Body of pancreas (tissue), 4 donors: Measurements from ENCODE around the gene SPATA25. TPM values are rescaled to one million over a fixed set of nuclear protein-coding genes. Genes with fewer than 3 reads are reported as not detected.
"Not testable (repeated sequence)": the region's sequence is repeated elsewhere in the genome, so short reads cannot be mapped to it uniquely, and the experiment has no call there.

Experiments
- ATAC-seq: fragments of 150-250 bp; one replicate; pipeline ENCODE4 v1.9.1; 2016
- DNase-seq, 4 donors: peaks; one replicate each; pipeline ENCODE4 v3.0.0-alpha.2; 2019
- H3K27ac ChIP-seq, 4 donors: fragments of 200-600 bp; sonication (generic); 1 replicate in 3 of 4; 2 replicates in 1 of 4; pipeline versions ENCODE4 v1.5.1 to v1.6.1; 2016 to 2019; ENCODE audit warnings: mild to moderate bottlenecking in 1 of 4, mixed read lengths in 1 of 4, moderate library complexity in 1 of 4
- H3K27me3 ChIP-seq, 2 donors: fragments of 200-600 bp; sonication (generic); one replicate each; pipeline ENCODE4 v1.6.0; 2016; ENCODE audit warnings: mild to moderate bottlenecking in 1 of 2
- H3K36me3 ChIP-seq, 2 donors: fragments of 200-600 bp; sonication (generic); replicated peaks in 1 of 2; 2 replicates each; pipeline ENCODE4 v1.5.1; 2016; ENCODE audit warnings: low read depth in 2 of 2; ENCODE audit not compliant: insufficient read depth in 1 of 2
- H3K4me1 ChIP-seq: fragments of 200-600 bp; sonication (generic); one replicate; pipeline ENCODE4 v1.6.0; 2016
- H3K4me3 ChIP-seq, 2 donors: fragments of 200-600 bp; sonication (generic); 1 replicate in 1 of 2; 2 replicates in 1 of 2; pipeline ENCODE4 v1.5.1; 2016 to 2019
- H3K9me3 ChIP-seq, 3 donors: fragments of 200-600 bp; sonication (generic); 1 replicate in 2 of 3; 2 replicates in 1 of 3; pipeline ENCODE4 v1.5.1; 2016
- POLR2A ChIP-seq, 3 donors: fragments of 450-650 bp; IDR thresholded peaks; one replicate each; pipeline ENCODE4 v1.6.1; 2016; ENCODE audit warnings: antibody characterized with exemption in 3 of 3, mild to moderate bottlenecking in 2 of 3
- WGBS, 2 donors: methylation state at CpG; one replicate each; pipeline ENCODE4 v1.1.5; 2017; 5-methylcytosine and 5-hydroxymethylcytosine counted together
- intact Hi-C: fragments of 100-400 bp; cut with DNase I; formaldehyde crosslinking; loops from one replicate; pipeline ENCODE4 v1.15.1; 2023
- total RNA-seq, 2 donors: library from RNA; depleted of rRNA; stranded (reverse); fragments of >200 nt; gene quantifications; one replicate each; pipeline ENCODE4 v1.1.0, GENCODE V29; 2016
- TF ChIP-seq, protein P1 (sequence below), 7 experiments: fragments of 450-650 bp in 4 of 7; fragments of 200-600 bp in 3 of 7; sonication (generic) in 3 of 7; IDR thresholded peaks; one replicate each; pipeline ENCODE4 v1.5.1; 2016 to 2019; ENCODE audit warnings: antibody characterized with exemption in 7 of 7

Gene SPATA25
- total RNA-seq, 2 donors from 2014 or later: 1.3 to 2.6 TPM

DNA sequence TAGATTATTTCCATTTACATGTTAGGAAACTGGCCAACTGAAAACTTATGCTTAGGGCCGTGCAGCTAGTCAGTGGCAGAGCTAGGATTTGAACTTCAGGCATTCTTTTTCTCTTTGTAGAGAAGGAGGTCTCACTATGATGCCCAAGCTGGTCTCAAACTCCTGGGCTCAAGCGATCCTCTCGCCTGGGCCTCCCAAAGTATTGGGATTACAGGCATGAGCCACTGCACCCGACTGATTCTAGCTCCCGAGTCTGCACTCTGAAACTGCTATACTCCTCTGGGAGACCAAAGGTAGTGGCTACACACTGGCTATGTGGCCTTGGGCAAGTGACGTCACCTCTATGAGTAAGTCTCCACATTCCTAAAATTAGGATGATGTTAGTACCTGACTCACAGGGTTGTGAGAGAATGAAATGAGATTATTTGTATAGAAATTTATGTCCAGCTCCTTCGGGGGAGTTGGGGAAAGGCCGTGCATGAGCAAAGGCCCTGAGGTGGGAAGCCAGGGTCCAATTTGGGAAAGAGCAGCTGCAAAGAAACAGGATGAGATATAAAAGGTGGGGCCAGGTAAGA is 18.2 kb upstream of the SPATA25 start:
- no peak for TF ChIP-seq POLR2A (IDR thresholded peaks at IDR 0.05)
- TF ChIP-seq, protein P1, sequence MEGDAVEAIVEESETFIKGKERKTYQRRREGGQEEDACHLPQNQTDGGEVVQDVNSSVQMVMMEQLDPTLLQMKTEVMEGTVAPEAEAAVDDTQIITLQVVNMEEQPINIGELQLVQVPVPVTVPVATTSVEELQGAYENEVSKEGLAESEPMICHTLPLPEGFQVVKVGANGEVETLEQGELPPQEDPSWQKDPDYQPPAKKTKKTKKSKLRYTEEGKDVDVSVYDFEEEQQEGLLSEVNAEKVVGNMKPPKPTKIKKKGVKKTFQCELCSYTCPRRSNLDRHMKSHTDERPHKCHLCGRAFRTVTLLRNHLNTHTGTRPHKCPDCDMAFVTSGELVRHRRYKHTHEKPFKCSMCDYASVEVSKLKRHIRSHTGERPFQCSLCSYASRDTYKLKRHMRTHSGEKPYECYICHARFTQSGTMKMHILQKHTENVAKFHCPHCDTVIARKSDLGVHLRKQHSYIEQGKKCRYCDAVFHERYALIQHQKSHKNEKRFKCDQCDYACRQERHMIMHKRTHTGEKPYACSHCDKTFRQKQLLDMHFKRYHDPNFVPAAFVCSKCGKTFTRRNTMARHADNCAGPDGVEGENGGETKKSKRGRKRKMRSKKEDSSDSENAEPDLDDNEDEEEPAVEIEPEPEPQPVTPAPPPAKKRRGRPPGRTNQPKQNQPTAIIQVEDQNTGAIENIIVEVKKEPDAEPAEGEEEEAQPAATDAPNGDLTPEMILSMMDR (IDR thresholded peaks at IDR 0.05): no peak
- 88 to 89% methylated on average over 6 to 8 of the region's 8 CpGs for WGBS, 2 donors
- DNase-seq (no peak), ATAC-seq (no peak)
- intact Hi-C loops: no loop called here
- Histone ChIP-seq H3K27me3 (no peaks in the 10 kb centered on the region), H3K4me1 (no peaks in the 10 kb centered on the region), H3K27ac (no peak overlapping the region), H3K9me3 (no peaks in the 10 kb centered on the region), H3K36me3 (peaks cover 0 to 15% of the 10 kb centered on the region in 2 donors), H3K4me3 (no peak overlapping the region)

DNA sequence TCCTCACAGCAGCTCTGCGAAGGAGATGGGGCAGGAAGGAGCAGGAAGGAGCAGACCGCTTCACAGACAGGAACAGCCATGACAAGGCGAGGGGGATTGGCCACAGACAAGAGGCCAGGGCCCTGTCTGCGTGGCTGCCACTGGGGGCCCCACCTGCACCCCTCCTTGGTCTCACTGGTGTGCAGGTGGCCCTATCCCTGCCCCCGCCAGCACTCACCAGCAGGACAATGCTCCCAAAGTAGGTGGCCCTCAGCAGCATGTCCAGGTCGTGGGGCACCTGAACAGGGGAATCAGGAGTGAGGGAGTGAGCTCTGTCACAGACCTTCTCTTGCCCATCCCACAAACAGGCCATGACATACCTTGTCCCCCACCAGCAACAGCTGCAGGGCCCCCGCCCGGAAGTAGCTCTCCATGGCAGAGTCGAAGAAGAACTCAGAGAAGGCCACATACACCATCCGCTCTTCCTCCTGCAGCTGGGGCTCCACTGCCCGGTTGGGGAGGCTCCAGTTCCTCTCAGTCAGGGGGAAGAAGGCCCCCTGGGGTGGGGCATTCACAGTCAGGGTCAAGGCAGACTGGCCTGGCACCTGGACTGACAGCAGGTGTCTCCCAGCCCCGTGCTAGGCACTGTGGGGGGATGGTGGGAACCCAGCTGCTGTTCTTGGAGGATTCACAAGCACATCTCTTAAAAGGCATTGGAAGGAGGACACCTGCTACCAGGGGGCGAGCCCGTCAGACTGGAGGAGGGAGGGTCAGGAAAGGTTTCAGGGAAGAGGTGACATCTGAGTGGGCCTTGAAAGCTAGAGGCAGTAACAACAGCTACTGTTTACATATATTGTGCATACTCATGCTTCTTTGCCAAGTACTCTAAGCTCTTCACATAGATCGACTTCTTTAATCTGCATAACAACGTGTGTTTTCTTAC is 17.4 kb upstream of the SPATA25 start:
- H3K4me3 ChIP-seq: no peak overlapping the region
- DNase-seq (no peak), ATAC-seq (no peak)
- no peaks in the 10 kb centered on the region for H3K9me3 ChIP-seq
- peaks cover 0 to 15% of the 10 kb centered on the region in 2 donors for H3K36me3 ChIP-seq
- intact Hi-C loops: no loop called here
- H3K4me1 ChIP-seq: no peaks in the 10 kb centered on the region
- WGBS, 2 donors: 79 to 82% methylated on average over 7 to 16 of the region's 16 CpGs
- TF ChIP-seq, protein P1 (IDR thresholded peaks at IDR 0.05): no peak
- no peak overlapping the region for H3K27ac ChIP-seq
- no peaks in the 10 kb centered on the region for H3K27me3 ChIP-seq

DNA sequence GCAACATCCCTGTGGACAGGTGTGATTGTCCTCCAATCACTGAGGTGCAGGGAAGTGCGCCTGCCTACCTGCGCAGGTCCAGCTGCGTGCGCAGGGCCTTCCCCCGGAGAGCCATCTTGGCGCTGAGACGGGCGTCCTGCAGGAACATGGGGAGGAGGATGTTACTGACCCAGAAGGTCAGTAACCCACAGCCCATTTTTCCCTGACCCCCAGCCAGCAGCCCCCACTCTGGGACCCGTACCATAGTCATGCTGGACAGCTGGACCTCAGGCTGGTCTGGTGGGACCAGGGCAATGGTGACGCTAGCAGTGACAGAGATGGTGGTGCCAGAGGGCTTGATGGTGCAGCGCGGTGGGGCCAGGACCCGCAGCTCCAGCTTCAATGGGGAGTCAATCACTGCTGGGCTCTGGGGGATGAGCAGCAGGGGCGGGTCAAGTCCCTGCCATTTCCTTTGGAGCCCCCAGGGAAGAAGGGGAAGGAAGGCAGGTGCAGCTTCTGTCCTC is 14.8 kb upstream of the SPATA25 start:
- H3K4me1 ChIP-seq: no peaks in the 10 kb centered on the region
- intact Hi-C loops: no loop called here
- ATAC-seq: no peak
- H3K9me3 ChIP-seq: no peaks in the 10 kb centered on the region
- DNase-seq: no peak
- H3K36me3 ChIP-seq: peaks cover 0 to 21% of the 10 kb centered on the region in 2 donors
- H3K27me3 ChIP-seq: no peaks in the 10 kb centered on the region
- H3K4me3 ChIP-seq: no peak overlapping the region
- no peak for TF ChIP-seq POLR2A (IDR thresholded peaks at IDR 0.05)
- TF ChIP-seq, protein P1 (IDR thresholded peaks at IDR 0.05): no peak
- no peak overlapping the region for H3K27ac ChIP-seq
- WGBS, 2 donors: 91 to 100% methylated on average over 9 to 14 of the region's 14 CpGs

DNA sequence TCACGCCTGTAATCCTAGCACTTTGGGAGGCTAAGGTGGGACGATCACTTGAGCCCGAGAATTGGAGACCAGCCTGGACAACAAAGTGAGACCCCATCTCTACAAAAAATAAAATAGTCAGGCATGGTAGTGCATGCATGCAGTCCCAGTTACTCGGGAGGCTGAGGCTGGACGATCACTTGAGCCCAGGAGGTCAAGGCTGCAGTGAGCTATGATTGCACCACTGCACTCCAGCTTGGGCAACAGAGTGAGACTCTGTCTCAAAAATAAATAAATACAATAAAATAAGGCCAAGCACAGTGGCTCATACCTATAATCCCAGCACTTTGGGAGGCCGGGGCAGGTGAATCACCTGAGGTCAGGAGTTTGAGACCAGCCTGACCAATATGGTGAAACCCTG is 13.9 kb upstream of the SPATA25 start:
- H3K4me3 ChIP-seq, ATAC-seq, H3K9me3 ChIP-seq, H3K27ac ChIP-seq, H3K4me1 ChIP-seq, H3K27me3 ChIP-seq, intact Hi-C loops, DNase-seq: not testable (repeated sequence)
- H3K36me3 ChIP-seq: peaks cover 0 to 21% of the 10 kb centered on the region in 2 donors
- WGBS, 2 donors: 92 to 95% methylated on average over 6 of the region's 6 CpGs

DNA sequence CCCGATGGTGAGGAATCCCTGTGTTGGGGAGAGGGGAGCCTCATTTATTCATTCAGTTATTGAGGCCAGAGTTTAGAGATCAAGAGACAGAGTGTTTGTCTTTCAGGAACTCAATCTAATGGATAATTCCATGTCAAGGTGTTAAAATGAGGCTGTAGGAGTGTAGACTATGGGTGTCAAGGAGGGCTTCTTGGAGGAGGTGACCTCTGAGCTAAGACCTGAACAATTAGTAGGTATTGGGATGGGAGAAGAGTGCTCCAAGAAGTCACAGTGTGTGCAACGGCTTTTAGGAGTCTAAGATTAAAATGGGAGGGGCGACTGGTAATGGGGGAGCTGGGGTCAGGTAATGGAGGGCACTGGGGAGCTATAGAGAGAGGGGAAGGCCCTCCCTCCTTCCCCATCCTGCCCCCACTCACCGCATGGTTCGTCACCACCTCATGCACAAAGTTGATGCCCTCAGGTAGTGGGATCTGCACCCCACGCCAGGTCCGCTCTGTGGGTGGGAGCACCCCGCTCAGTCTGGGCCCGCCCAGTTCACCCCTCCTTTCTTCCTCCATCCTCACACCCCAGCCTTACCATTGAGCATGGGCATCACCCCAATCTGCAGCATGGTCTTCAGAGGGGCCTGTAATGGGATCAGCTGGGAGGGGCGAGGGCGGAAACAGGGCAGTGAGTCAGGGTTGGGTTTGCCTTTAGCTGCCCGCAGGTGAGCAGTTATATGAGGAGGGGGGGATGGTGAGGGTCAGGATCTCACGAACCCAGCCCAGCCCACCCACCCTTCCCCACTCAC is 11.8 kb upstream of the SPATA25 start:
- ATAC-seq (no peak), DNase-seq (no peak)
- Histone ChIP-seq H3K27ac (no peak overlapping the region), H3K36me3 (peaks cover 0 to 24% of the 10 kb centered on the region in 2 donors), H3K4me3 (no peak overlapping the region), H3K4me1 (no peaks in the 10 kb centered on the region), H3K9me3 (no peaks in the 10 kb centered on the region), H3K27me3 (no peaks in the 10 kb centered on the region)
- no peak for TF ChIP-seq POLR2A (IDR thresholded peaks at IDR 0.05)
- TF ChIP-seq, protein P1 (IDR thresholded peaks at IDR 0.05): no peak
- WGBS, 2 donors: 84% methylated on average over 11 to 13 of the region's 13 CpGs
- intact Hi-C loops: loop anchor here (10.0 kb wide), 1 partner anchor 66 kb away; no protein-coding TSS in a partner anchor
